ENCODE measurements around the gene CRLF1.

DNA sequence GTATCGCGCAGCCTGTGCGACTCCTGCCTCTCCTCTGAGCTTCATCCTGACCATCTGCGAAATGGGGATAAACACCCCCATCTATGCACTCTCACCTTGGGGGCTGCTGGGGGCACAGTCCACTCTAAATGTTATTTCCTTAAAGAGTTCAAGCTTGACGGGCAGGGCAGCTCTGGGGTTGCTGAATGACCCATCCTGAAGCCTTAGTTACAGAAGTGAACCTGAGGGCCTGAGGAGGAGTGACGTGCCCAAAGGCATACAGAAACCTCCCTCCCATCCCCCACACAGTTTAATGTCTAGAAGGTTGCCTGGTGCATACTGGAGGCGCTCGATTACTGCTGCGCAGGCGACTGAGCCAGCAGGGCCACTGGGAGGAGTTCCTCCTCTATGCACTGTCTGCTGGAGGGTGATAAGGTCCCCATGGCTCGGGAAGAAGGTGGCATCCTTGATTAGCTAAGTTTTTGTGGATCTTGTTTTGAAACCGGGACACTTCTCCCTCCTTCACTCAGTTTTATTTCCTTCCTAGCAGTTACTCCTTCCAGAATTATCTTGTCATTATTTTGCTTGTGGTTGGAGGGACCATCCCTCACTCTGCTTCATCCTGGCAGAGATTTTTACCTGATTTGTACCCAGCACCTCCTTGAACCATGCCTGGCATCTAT lies 62.7 kb downstream of the CRLF1 start:
- TF ChIP-seq, protein P1, sequence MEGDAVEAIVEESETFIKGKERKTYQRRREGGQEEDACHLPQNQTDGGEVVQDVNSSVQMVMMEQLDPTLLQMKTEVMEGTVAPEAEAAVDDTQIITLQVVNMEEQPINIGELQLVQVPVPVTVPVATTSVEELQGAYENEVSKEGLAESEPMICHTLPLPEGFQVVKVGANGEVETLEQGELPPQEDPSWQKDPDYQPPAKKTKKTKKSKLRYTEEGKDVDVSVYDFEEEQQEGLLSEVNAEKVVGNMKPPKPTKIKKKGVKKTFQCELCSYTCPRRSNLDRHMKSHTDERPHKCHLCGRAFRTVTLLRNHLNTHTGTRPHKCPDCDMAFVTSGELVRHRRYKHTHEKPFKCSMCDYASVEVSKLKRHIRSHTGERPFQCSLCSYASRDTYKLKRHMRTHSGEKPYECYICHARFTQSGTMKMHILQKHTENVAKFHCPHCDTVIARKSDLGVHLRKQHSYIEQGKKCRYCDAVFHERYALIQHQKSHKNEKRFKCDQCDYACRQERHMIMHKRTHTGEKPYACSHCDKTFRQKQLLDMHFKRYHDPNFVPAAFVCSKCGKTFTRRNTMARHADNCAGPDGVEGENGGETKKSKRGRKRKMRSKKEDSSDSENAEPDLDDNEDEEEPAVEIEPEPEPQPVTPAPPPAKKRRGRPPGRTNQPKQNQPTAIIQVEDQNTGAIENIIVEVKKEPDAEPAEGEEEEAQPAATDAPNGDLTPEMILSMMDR (IDR thresholded peaks at IDR 0.05), result no peak
- no peak for TF ChIP-seq POLR2A (IDR thresholded peaks at IDR 0.05)

Measured in stomach (tissue), 4 donors.